IPS-NIHi11 (cell line): ENCODE measurements around the gene TRIP10.

Experiments used
- DNase-seq: peaks from one replicate; pipeline ENCODE4 v3.0.0; 2012; ENCODE audit warnings: mixed read lengths, low spot score

Gene TRIP10

GRCh38 chr19:6728346-6728745 is 11.1 kb upstream of the TRIP10 start:
- DNase-seq = no peak

- DNase-seq = no peak
Observed at GRCh38 chr19:6729573-6730152, 9.8 kb upstream of the TRIP10 start.

GRCh38 chr19:6730153-6730804 is 9.2 kb upstream of the TRIP10 start:
- DNase-seq = peak; percentile 88

- DNase-seq = no peak
Observed at GRCh38 chr19:6730941-6731670, 8.4 kb upstream of the TRIP10 start.

- DNase-seq = no peak
Observed at GRCh38 chr19:6731822-6732221, 7.7 kb upstream of the TRIP10 start.

- no peak for DNase-seq
Observed at GRCh38 chr19:6732803-6733337, 6.6 kb upstream of the TRIP10 start.

GRCh38 chr19:6733338-6734095 is 6.0 kb upstream of the TRIP10 start:
- DNase-seq = peak; percentile 62

GRCh38 chr19:6734096-6734696 is 5.3 kb upstream of the TRIP10 start:
- no peak for DNase-seq

GRCh38 chr19:6735181-6735911 is 4.1 kb upstream of the TRIP10 start:
- no peak for DNase-seq

- DNase-seq = peak; percentile 64
Observed at GRCh38 chr19:6736169-6736916, 3.1 kb upstream of the TRIP10 start.

- peak; percentile 84 for DNase-seq
Observed at GRCh38 chr19:6736917-6737283, 2.6 kb upstream of the TRIP10 start.

GRCh38 chr19:6737284-6737872 is 2.1 kb upstream of the TRIP10 start, which contains the start of gene GPR108:
GPR108 (minus strand) TSS chr19:6737580; CDS start chr19:6737576, 4 bp downstream.
- peak; percentile 95 for DNase-seq

GRCh38 chr19:6737873-6738786 is 1.4 kb upstream of the TRIP10 start:
- DNase-seq = no peak

- DNase-seq = no peak
Observed at GRCh38 chr19:6738787-6739389, 592 bp upstream of the TRIP10 start.

GRCh38 chr19:6739883-6740588 is 556 bp downstream of the TRIP10 start:
- DNase-seq = peak; percentile 46

GRCh38 chr19:6740589-6741343 is 1.3 kb downstream of the TRIP10 start:
- DNase-seq = peak; percentile 78

- no peak for DNase-seq
Observed at GRCh38 chr19:6743066-6743465, 3.6 kb downstream of the TRIP10 start.
